Measurements from ENCODE around the gene CENPV. TPM values are rescaled to one million over a fixed set of nuclear protein-coding genes. Genes with fewer than 3 reads are reported as not detected.

The CENPV gene
- total RNA-seq, 1 donor from 2014 or later = 21.8 TPM

DNA sequence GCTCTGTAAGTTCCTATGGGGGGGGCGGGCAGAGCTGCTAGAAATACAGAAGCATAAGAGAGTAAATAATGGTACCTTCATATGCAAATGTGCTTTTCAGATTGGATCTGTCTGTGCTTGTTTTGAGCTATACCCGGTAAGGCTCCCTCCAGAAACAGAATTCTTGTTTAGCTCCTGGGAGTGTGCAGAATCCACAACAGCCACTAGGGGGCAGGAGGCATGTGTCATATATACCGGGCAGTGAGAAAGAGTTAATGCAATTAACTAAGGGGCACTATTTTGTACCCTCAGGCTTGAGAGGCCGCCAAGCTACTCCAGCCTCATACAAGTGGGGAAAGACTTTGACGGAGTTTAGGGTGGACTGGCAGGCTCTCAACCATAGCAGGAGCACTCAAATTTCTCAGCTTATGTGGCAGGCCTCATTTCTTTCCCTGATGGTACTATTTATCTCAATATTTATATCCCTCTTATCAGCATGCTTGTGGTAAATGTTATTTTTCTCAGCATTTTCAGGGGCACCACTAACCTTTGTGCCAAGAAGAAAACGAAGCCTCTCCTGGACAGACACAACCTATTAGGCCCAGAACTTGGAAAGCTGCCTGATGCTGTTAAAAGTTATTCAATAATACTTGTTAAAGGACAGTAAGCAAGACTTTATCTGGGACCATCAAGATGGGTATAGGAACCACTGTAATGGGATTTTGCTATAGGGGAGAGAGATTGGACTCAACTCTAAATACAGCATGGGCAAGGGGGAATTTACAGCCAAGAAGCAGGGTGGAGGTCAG lies 10.7 kb upstream of the CENPV start:
- DNase-seq (ENCODE audit: extremely low read depth, low read depth, low spot score) = no peak

DNA sequence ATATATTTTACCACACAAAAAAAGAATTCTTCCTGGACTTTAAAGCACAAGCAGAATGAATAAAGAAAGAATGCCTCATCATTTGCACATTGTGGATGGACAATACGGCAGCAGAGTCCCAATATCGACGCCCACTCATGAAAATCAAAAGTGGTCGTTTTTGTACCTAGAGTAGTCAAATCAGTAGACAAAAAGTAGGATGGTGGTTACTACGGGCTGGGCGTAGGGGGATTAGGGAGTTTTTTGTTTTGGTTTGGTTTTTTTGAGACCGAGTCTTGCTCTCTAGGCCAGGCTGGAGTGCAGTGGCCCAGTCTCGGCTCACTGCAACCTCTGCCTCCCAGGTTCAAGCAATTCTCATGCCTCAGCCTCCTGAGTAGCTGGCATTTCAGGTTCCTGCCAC lies 8.6 kb upstream of the CENPV start:
- no peak for DNase-seq (ENCODE audit: extremely low read depth, low read depth, low spot score)

DNA sequence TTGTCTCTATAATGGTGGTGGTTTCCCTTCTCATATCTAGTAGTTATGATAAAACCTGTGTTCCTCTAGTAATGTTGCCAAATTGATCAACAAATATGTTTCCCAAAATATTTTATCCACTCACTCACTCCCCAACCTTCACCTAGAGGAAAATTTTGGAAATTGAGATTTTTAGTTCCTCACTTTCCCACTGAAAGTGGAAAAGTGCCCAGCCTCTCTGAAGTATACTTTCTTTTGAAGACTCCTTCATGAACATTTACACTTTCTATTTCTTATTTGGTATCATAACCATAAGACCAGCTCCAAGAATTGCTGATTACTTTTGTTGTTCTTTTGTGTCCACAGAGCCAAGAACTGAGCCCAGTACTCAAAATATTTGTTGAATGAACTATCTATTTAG lies 5.1 kb upstream of the CENPV start:
- DNase-seq (ENCODE audit: extremely low read depth, low read depth, low spot score) = no peak

DNA sequence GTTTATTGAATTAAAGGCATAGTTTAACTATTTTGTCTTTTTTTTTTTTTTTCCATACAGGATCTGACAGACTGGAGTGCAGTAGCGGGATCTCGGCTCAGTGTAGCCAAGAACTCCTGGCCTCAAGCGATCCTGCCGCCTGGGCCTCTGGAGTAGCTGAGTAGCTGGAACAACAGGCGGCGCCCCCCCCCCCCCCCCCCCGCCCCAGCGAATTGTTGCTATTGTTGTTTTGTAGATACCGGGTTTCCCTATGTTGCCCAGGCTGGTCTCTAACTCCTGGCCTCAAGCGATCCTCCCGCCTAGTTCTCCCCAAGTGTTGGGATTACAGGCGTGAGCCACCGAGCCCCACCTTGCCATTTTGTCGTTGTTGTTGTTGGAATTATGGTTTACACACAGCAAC lies 1.3 kb upstream of the CENPV start:
- no peak for DNase-seq (ENCODE audit: extremely low read depth, low read depth, low spot score)

DNA sequence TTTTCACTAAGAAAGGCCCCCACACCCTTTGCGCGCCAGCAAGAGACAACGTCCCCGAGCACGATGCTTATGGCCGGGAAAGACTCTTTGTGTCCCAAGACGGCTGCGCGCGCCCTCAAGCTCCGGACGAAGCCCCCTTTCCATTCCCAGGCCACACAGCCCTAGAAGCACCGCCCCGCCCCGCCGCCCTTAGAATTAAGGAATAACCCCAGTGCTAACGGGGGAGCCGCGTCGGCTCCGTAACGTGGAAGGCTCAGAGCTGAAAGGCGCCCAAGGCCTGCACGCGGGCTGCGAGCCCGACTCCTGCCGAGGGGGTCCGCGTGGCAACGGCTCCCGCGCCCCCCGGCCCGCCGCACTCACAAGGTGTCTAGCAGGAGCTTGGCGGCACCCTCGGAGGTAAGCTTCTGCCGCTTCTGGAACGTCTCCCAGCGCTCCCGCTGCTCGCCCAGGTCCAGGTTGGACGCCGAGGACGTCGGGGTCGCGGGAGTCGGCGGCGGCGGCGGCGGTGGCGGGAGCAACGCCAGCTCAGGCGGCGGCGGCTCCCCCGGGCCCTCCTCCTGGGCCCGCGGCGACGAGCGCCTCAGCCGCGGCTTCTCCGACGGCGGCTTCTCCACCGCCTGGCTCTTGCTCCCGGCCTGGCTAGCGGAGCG lies 477 bp downstream of the CENPV start:
- DNase-seq (ENCODE audit: extremely low read depth, low read depth, low spot score) = no peak

DNA sequence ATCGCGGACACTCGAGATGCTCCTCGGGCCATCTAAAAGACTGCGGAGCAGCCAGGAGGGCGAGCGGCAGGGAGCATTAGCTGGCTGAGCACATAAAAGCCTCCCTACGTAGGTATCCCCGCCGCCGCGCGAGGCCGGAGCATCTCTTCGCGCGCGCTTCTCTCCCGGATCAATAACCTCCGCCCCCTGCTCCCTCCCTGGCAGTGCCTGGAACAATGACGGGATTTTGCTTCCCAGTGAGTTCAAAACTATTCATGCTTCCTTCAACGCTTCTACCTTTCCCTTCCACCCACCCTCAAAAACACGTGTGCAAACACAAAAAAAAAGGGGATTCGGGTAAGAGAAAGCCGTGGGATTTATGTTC lies 984 bp downstream of the CENPV start:
- DNase-seq (ENCODE audit: extremely low read depth, low read depth, low spot score) = no peak

DNA sequence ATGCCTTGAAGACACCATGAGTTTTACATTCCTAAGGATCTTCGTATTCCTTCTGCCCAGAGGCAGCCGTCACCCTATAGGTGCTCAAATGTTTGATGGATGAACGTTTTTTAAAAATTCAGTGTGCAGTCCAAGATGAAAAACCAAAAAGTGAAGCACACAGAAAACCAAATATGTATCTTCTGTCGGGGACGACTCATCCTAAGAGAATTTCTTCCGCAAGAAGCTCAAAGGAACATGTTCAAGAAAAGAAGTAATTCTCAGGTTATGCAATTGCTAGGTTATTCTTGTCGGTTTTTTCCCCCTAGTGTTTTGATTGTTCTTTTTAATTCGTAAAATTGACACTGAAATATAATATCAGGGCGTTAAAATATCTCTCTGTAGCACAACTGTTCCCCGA lies 1.4 kb downstream of the CENPV start:
- DNase-seq (ENCODE audit: extremely low read depth, low read depth, low spot score) = no peak

DNA sequence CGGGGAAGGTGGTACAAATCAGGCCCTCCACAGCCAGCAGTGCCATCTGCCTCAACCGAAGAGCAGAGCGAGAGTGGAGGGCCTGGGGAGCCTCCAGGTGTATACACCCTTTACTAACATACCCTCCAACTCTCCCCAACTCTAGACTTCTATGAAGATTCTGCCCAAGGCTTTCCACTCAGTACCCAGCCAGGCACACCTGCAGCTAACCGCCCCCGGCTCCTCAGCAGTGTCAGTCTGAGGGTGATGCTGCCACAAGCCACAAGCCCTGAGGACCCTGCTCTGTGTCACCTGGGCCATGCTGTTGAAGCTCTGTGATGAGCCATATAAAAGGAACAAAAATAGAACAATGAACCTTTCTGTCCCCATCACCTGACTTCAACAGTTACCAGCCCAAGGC lies 3.8 kb downstream of the CENPV start:
- no peak for DNase-seq (ENCODE audit: extremely low read depth, low read depth, low spot score)

DNA sequence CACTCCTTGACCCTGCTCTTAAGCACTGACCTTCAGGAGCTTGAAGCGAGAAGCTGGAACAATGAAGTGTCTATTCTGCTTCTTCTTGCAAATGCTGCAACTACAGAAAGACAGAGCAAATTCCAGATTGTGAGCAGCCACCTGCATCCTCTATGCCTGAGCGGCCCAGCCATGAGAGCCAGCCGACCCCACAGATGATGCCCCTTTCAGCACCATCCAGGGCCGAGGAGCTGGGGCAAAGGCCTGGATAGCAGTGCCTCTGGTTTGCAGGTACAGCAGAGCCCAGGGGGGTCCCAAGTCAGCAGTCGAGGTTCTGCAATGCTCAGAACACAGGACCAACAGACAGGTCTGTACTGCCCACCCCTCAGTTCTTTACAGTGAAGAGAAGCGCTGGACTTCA lies 4.7 kb downstream of the CENPV start:
- DNase-seq (ENCODE audit: extremely low read depth, low read depth, low spot score) = no peak

DNA sequence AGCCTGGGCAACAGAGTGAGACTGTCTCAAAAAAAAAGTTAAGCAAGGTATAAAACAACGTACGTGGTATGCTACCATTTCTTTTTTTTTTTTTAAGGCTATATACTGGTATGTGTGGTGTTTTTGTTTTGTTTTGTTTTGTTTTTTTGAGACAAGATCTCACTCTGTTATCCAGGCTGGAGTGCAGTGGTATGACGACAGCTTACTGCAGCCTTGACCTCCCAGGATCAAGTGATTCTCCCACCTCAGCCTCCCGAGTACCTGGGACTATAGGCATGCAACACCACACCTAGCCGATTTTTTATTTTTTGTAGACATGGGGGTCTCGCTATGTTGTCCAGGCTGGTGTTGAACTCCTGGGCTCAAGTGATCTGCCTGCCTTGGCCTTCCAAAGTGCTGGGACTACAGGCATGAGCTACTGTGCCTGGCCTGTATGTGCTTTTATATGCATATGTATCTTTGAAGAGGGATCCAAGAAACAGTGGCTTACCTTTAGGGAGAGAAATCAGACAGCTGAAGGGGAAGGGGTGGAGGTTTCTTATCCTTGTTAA lies 6.5 kb downstream of the CENPV start:
- DNase-seq (ENCODE audit: extremely low read depth, low read depth, low spot score) = no peak

DNA sequence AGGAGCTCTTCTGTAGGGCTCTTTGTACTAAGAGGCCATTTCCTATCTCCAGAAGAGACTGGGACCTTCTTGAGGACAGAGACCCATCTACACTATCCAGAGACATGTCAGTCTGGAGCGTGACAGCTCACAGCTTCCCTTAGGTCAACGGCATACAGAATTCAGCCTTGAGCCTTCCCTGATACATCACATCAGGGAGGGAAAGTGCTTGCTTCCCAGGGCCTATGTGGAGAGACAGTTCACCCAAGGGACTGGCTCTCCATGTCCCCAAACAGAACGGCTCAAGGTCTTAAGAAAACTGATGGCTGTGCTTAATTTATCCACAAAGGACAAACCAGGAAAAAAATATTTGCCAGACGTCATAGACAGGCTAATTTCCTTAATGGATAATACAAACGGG lies 7.7 kb downstream of the CENPV start:
- no peak for DNase-seq (ENCODE audit: extremely low read depth, low read depth, low spot score)

DNA sequence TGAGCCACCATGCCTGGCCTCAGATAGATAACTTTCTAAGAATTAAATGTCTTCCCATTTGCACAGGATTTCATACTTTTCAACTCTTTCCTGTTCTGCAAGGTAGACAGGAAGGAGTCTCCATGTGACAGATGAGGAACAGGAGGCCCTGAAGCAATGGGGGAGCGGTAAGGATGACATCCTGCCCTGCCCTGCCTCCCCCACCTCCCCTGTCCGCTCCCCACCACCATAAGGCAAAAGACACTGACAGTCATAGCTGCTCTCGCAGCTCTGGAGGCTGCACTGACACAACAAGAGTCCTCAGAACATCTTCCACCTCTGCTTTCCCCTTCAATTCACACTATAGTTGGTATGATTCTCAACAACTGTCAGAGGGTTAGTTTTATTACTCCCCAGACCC lies 9.7 kb downstream of the CENPV start:
- DNase-seq (ENCODE audit: extremely low read depth, low read depth, low spot score) = no peak

DNA sequence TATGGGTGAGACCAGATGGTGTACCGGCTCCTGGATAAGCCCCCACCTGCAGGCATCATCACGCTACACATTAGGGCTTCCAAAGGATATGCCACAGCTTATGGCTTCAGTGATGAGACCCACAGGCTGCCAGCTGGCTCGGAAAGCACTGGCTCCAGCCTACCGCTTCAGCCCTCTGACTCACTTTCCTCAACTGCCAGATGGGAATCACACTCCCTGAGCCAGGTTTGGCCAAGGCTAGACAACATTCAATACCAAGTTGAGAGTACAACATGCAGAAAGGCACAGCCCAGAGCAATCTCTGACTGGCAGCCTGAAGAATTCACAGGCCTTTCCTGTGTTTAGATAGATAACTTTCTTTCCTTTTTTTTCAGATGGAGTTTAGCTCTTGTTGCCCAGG lies 10.3 kb downstream of the CENPV start:
- no peak for DNase-seq (ENCODE audit: extremely low read depth, low read depth, low spot score)

DNA sequence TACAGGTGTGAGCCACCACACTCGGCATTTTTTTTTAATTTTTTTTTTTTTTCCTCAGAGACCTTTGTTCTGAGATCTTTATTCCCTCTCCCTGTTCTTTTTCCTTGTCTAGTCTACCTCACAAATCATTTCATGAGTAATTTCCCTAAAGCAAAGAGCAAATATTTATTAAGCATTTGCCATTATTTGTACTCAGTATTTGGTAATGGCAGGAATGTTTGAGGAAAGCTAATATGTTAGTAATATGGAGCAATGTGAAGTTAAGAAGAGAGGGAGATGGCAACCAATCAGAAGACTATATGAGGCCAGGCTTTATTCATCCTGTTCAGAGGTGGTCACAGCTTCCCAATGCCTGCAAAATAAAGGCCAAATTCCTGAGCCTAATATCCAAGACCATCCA lies 13.3 kb downstream of the CENPV start:
- no peak for DNase-seq (ENCODE audit: extremely low read depth, low read depth, low spot score)

DNA sequence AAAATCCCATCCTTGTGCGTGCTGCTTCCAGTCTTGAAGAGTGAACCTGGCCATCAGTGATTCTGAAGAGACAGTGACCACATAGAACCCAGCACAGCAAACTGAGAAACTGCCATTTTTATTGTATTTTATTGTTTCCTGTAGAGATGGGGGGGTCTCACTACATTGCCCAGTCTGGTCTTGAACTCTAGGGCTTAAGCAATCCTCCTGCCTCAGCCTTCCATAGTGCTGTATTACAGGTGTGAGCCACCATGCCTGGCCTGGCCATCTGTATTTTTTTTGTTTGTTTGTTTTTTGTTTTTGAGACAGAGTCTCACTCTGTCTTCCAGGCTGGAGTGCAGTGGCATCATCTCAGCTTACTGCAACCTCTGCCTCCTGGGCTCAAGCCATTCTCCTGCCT lies 13.9 kb downstream of the CENPV start:
- DNase-seq (ENCODE audit: extremely low read depth, low read depth, low spot score) = no peak

DNA sequence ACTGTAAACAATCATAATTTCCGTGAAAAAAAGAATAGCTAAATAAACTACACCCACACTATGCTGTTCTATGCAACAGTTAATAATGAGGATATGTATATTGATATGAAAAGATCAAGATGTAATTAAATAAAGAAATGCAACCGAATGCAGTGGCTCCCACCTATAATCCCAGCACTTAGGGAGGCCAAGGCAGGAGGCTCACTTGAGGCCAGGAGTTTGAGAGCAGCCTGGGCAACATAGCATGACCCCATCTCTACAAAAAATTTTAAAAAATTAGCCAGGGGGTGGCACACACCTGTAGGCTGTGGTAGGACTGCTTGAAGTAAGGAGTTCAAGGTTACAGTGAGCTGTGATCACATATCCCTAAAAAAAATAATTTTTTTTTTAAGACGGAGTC lies 14.9 kb downstream of the CENPV start:
- DNase-seq (ENCODE audit: extremely low read depth, low read depth, low spot score) = no peak

DNA sequence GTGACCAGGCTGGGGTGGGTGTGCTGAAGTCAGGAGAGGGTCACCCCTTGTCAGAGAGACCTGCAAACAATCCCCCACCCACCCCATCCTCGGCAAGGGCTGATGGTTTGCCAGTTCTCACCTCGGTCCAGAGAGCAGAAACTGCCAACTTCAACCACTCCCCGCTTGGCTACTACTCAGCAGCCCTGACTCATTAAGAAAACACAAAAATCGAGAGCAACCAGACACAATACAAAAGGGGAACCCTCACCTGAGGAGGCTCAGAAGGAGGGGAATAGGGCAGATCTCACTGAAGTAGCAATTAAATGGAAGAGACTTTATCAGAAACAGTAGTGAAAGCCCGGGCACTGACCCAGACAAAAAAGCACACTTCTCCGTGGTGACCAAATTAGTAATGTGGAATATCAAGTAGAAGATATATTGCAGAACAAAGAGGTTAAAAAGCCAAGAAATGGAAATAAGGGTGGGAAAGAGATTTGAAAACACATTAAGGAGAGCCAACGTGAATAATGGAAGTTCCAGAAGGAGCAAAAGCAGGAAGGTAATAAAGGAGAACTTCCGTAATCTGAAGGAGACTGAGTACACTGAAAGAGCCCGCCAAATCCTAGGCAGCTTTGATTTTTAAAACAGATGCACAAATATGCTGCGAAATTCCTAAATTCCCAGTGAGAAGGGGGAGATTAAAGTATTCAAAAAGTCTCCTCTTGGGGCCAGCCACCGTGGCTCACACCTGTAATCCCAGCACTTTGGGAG lies 23.6 kb downstream of the CENPV start:
- DNase-seq (ENCODE audit: extremely low read depth, low read depth, low spot score) = no peak

DNA sequence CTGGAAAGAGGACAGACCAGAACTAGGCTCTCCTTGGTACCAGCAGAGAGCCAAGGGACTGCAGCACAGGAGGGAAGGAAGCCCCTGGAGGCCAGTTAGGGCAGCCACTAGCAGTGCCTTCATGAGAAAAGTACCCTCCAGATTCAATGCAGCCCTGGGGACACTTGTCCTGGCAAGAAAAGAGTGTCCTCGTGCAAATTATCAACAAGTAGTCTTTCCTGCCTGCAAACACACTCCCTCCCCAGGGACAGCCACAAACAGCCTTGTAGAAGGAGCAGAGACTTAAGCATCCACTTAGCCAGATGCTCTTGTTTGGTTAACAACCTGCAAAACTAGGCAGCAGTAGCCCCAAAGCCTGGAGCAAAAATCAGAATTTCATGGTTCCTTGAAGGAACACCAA lies 24.3 kb downstream of the CENPV start:
- DNase-seq (ENCODE audit: extremely low read depth, low read depth, low spot score) = no peak

DNA sequence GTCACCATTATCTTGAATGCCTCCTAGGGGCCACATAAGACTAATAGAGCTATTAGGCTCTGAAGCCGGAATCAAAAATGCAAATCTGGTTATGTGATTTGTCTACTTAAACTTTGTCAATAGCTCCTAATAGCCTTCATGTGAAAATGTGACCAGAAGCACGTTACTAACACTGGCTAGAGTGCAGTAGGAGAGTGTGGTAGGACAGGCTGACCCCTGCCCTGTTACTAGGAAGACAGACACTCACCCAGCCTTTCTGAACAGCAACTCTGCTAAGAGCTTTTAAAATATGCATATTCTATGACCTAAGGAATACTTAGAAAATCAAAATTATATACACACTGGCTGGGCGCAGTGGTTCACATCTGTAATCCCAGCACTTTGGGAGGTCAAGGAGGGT lies 26.3 kb downstream of the CENPV start:
- no peak for DNase-seq (ENCODE audit: extremely low read depth, low read depth, low spot score)

DNA sequence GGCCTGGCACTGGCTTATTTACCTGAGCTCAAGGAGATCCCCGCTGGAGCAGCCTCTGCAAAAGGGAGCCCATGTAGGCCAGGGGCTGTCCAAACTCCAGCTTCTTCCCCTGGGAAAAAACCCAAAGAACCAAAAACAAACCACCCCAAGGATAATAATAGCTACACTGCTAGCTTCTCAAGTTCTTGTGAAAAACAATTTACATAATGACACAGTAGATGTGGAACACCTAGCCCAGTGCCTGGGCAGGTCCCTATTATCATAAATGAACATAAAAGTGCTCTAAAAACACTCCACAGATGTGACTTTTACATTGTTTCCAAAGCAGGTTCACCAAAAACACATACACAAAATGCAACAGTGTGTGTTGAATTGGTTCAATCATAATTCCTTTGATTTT lies 27.3 kb downstream of the CENPV start:
- no peak for DNase-seq (ENCODE audit: extremely low read depth, low read depth, low spot score)

DNA sequence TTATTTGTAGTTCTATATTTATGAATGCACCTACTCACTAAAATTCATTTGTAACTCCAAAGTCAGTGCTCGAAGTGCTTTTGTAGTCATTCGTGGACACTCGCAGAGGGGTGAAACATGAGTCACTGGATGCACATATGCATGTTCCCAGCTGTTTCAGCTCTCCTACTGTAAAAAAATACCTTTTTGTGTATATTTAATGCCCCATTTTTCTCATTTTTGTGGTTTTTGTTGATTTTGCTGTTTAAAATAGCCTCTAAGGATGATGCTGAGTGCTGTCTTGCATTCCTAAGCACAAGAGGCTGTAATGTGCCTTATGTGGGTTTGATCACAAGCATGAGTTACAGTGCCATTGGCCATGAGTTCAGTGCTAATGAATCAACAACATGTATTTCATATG lies 30.6 kb downstream of the CENPV start:
- no peak for DNase-seq (ENCODE audit: extremely low read depth, low read depth, low spot score)

DNA sequence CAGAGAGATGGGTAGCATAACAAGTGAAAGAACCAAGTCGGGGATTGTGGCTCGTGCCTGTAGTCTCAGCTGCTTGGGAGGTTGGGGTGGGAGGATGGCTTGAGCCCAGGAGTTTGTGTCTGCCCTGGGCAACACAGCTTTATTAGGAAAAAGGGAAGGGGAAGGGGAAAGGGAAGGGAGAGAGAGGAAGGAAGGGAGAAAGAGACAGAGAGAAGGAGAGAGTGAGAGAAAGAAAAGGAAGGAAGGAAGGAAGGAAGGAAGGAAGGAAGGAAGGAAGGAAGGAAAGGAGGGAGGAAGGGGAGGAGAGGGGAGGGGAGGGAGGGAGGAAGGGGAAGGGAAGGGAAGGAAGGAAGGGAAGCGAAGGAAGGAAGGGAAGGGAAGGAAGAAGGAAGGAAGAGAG lies 33.3 kb downstream of the CENPV start:
- no peak for DNase-seq (ENCODE audit: extremely low read depth, low read depth, low spot score)
